NCI-H1092 treated with DMSO at 0.1 percent for 48 hours (cell line): ENCODE measurements around the gene TBRG4.

Source experiments
- DNase-seq: peaks from one replicate; lab custom pipeline; 2025; lab: John Stamatoyannopoulos, UW

Gene TBRG4

DNA sequence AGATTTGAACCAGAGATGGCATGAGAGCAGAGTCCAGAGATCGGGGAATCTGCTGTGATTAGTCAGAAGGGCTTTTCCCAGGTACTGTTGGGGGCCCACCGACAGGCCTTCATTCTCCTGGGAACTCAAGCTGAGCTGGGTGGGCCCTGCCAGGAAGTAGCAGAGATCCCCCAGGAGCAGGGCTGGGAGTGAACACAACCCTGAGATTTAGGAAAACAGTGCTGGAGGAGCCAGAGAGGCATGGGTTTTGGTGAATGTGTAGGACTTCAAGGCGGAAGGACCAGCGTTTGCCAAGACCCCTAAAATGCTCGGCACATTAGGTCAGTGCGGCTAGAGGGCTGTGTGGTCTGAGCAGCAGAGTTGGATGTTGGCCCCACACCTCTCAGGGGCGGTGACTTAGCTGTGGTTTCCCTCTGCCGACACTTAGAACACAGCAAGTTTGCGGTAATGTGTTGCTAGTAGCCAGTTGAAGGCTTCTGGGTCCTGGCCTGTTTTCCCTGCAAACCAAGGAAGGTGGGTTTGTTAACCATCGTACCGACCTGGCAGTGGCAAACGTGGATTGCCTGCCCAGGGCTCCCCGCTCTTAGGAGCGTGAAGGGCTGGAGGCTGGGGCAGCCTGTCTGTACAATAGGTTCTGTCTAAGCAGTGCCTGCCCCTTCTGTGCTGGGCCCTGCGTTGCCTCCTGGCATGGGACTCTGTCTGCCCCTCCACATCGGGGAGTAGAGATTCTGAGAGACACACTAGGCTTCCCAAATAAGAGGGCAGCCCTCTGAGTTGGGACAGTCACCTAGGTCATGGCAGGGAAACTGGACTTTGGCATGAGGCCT lies 36.8 kb downstream of the TBRG4 start:
- no peak for DNase-seq

DNA sequence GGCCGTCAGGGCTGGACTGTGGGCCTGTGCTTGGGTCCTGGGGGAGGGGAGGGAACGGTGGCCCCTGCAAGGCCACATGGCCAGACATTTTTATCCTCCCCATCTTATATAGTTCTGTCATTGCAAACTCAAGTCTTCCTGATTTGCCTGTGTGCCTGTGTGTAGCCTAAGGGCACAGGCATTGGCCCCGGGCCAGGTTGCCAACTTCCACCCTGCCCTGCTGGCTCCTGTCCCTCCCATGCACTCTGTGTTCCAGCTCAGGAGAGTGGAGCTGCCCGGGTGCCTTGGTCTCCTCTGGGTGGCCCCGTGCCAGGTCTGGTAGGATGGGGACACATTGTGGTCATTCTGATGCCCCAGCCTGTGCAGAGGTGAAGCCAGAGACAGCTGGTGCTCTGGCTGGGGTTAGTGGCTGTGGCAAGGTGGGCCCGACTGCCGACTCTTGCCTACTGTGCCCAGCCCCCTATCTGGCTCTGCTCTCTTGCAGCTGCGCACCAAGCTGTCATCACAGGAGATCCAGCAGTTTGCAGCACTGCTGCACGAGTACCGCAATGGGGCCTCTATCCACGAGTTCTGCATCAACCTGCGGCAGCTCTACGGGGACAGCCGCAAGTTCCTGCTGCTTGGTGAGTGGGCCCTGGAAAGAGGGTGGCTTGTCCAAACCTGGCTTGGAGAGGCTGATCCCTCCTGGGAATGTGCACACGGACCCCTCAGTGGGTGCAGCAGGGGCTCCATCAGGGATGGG lies 37.5 kb downstream of the TBRG4 start:
- no peak for DNase-seq

DNA sequence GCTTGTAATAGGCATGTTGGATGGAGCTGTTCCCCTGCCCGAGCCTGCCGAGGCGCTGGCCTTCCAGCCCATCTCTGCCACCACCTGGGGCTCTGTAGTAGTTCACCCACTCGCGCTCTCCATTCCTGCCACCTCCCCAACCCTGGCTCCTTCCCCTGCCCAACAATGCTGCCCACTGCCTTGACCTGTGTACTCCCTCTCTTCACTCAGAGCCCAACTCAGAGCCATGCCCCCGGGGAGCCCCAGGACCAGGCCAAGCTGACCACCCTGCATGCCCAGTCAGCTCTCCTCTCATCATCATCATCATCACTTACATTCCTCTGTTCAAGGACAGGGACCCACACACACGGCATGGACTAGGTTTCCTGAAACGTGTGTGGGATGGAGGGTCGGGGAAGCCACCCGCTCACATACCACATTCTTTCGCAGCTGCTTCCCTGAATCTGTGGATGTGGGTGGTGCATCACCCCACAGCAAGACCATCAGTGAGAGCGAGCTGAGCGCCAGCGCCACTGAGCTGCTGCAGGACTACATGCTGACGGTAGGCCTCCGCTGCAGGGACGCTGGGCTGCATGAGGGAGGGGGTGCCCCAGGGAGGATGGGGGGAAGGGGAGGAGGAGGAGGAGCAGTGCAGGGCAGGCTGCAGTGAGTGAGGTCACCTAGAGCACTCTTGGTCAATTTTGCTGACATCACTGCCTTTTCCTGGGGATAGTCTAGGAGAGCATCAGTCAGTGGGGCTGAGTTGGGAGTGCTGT lies 38.3 kb downstream of the TBRG4 start:
- no peak for DNase-seq

DNA sequence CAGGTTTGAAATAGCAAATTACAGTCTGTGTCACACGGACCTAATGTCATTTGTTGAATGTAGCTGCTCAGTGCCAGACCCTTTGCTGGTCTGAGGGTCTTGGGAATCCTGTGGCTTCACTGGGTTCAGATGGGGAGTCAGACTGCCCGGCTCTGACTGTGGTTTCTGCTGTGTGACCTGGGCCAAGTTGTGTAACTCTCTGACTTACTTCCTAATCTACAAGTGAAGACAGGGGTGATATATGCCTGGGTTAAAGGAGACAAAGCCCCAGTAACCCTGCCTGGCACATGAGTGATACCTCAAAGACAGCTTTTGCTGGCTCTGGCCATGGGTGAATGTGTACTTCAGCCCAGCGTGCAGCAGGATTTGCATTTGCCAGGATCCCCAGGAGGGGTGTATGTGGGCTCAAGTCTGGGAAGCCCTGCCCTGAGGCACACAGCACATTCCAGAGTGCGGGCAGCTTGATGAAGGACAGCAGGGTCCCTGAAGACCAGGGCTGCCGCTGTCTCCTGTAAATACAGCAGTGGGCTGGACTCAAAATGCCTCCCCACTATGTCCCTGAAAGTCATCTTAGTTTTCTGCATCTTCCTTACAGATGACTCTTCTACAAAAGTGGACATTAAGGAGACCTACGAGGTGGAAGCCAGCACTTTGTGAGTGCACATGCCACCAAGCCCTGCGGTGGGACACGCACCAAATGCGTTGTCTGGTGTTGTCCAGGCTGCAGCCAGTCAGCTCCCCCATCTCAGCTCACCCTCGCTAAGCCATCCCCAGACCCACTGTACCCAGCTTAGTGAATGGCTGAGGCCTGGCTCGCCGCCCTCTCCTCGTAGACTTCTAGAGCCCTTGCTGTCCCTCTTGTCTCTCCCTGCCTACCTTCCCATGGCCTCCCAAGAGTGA lies 39.1 kb downstream of the TBRG4 start:
- DNase-seq = no peak

DNA sequence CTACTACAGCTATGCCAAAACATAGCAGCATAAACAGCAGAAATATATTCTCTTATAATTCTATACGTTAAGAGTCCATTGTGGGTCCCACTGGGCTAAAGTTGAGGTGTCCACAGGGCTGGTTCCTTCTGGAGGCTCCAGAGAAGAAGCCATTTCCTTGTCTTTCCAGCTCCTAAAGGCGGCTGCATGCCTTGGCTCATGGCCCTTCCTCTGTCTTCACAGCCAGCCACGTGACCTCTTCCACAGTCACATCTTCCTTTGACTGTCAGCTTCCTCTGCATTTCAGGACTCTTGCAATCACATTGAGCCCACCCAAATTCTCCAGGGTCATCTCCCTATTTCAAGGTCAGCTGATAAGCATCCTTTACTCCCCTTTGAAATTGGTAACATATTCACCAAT lies 40.0 kb downstream of the TBRG4 start:
- no peak for DNase-seq

DNA sequence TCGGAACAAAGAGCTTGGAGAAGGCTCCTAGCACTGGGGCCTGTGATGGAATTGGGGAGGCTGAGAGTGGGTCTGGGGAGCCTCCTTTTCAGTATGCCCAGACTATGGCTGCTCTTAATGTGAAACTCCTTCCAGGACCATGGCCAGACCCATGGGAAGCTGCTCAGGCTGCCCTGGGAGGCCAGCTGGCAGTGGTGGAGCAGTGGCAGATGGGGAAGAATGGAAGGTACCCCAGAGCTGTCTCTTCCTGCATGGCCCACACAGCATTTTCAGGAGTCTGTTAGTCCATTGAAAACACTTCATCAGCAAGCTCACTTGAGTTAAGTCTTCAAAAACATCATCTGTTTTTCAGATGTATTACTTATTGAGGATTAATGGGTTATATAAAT lies 41.2 kb downstream of the TBRG4 start:
- no peak for DNase-seq

DNA sequence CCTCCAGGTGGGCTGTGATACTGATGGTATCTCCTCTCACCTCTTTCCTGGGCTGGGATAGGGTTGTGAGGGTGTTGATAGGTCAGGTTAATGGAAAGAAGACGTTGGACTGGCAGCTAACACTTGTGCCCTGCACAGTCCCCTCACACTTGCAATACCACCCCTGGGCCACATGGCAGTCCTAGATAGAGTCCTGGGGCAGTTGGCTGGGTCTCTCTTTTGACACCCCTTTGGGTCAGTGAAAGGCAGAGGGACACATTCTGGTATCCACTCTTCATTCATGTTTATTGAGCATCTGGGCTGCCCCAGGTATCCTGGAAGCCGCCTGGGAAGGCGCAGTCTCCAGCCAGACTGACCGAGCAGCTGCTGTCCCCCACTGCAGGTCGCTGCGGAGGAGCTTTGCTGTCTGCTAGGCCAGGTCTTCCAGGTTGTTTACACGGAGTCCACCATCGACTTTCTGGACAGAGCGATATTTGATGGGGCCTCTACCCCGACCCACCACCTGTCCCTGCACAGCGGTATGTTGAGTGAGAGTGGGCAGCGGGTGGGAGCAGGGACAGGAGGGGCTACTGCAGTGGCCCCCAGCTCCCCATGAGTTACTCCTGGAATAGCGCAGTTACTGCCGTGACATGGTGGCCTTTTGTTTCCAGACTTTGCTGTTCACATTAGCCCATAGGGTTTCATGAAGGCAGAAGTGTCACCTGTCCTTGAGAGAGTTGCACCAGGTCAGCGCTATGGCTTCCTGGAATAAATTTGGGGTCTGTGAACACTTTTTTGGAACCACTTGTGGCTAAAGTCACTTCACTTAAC lies 41.8 kb downstream of the TBRG4 start:
- no peak for DNase-seq

DNA sequence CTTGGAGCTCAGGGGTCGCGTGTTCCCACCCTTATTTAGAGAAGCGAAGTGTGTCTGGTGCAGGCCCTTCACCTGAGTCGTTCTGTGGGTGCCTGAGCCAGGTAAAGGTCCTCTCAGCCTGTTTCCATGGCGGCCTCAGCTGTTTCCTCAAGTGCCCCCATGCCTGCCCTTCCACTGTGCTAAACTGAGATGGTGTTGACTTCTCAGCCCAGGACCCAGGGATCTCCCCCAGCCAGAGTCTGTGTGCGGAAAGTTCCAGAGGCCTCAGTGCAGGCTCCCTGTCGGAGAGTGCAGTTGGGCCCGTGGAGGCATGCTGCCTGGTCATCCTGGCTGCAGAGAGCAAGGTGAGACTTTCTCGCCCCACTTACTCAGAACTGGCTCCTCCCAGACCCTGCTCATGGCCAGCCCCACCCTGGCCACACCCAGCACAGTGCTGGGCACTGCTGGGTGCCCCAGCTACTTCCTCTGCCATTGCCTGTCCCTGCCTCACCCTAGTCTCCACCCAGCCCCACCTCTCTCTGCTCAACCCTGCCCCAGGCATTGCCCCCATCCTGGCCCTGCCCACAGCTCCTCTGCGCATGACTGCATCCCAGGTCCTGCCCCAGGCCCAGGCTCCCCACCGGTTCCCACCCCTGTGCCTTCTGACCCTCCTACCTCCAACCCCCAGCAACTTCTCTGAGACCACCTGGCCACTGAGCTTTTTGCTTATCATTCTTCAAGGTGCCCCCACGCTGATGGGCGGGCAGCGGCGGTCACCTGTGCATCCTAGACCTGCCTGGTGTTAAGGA lies 43.1 kb downstream of the TBRG4 start:
- no peak for DNase-seq

DNA sequence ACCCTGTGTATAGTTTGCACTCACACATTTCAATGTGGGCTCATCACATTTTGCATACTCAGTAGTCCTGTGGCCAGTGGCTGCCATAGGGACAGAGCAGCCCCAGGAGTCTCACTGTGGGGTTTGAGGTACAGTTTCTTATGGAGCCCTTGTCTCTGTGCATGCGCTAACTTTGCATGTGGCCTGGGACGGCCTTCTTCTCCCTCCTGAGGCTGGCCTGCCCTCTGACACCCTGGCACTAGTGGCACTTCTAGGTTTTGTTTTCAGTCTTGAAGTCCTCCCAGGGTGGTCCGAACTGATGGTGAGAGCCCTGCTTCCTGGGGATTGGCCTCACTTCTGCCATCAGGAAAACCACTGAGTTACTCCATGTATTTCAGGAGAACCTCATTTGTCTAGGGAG lies 43.9 kb downstream of the TBRG4 start:
- DNase-seq = no peak

DNA sequence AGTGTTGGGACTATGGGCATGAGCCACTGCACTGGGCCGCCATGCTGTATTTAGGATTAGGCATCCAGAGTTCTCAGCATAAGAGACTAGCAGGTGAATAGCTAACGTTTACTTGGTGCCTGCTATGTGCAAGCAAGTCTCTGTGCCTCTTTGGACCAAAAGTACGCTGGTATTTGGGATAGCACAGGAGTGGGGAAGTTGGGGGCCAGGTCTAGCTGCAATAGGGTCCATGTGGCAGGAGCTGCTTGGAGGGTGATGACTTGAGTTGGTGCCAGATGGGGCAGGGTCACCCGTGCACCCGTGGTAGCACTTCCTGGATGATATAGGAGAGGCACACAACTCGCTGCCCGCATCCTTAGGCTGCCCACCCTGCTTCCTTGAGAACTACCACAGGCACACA lies 45.1 kb downstream of the TBRG4 start:
- DNase-seq = no peak

DNA sequence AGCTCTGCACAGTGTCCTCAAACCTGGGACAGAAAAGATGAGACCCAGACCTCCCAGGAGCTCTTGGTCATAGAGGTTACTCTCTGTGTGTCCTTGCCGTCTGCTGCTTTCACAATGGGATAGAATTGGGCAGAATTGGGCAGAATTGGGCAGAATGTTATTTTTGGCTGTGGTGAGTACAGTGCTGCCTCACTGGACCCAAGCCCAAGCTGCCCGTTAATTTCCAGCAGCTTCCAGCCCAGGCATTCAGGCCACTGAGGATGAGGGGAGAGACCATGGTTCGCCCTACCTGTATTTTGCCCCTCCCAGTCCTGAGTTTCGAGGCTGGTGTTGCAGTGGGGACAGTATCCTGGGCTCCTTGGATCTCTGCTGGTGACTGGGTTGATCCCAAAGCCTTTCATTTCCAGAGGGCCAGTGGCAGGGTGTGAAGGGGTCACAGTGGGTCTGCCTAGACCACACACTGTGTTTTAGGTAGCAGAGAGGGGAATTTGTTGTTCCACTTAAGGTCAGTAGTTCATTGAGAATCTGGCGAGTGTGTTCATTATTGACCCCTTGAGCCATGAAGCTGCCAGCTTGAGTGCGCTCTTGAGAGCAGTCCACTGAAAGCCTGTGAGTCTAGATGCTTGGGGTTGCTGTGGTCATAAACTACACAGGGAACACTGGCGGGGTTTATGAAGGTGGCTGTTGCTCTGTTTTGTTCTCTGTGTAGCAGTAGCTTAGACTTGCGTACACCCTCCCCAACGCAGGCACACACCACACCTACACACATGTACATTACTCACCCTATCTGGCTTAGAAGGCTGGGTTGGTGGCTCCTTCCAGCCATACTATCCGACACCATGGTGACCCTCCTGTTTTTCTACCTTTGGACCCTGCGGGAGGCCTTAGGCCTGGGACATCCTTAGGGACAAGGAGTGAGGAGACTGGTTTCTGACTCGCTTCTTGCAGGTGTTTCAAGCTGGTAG lies 46.2 kb downstream of the TBRG4 start:
- no peak for DNase-seq

DNA sequence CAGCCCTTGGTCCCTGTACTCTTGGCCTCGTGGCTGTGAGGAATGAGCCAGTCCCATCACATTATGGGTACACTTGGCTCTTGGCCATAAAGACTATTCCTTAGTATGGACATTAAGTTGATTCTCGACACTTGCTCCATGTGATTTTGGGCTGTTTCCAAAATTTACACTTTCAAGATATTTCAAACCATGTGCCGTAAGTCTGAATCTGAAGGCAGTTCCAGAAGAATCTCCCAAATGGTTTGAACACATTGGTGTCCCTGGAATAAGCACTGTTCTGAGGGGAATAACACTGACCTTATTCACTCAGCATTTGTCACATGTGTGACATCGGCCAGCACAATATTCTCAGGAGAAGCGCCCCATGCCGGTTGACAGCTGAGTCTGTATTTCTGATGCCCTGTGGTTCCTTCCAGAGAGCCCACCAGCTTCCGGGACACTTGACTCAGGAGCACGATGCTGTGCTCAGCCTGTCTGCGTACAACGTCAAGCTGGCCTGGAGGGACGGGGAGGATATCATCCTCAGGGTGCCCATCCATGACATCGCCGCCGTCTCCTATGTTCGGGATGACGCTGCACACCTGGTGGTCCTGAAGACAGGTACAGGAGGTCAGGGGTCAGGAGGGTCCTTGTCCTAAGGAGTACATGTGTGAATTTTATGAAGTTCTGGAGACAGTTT lies 47.3 kb downstream of the TBRG4 start:
- DNase-seq = no peak

DNA sequence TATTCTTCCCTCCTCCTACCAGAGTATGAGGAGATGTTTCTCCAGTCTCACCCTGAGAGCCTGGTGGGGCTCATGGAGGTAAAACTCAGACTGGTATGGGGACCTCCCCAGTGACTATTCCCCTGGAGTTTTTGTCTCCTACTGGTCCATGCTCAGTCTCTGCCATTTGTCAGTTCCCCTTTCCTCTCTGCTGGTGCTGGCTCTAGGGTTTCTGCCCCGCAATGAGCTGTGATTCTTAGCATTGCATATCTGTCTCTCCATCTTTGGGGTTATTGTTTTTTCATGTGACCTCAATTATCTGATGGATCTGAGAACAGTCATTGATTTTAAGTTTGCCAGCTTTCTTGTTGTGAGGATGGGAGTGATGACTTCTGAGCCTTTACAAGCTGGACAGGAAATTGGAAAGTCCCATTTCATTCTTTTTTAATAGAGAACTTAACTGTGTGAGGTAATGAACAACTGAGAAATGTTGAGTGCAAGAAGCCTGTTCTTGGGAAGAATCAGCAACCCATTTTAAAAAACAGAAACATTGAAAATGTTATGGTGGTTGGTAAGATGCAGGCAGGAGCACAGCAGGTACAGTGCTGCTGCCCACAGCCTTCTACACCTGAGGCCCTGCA lies 49.6 kb downstream of the TBRG4 start:
- DNase-seq = no peak

DNA sequence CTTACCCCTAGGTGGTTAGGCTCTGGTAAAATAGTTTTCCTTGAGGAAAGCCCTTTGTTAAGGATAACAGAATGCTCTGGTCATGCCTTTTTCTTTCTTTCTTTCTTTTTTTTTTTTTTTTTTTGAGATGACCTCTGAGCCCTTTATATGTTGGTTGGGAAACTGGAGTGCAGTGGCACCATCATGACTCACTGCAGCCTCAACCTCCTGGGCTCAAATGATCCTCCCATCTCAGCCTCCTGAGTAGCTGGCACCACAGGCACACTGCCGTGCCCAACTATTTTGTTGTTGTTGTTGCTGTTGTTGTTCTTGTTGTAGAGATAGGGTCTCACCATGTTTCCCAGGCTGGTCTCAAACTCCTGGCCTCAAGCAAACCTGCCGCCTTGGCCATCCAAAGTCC lies 50.1 kb downstream of the TBRG4 start:
- DNase-seq = no peak

DNA sequence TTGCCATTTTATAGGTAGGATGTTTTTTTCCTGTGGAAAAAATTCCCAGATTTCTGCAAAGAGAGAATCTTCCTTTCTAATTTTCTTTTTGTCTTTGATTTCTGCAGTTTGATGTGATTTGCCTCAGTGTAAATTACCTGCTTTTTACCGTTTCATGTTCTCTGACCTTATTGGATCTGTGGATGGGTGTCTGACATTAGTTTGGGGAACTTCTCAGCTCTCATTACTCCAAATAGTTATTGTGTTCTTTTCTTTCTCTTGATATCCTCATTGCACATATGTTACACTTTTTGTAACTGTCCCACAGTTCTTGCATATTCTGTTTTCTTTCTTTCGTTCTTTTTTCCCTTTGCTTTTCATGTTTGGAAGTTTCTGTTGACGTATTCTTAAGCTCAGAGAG lies 51.2 kb downstream of the TBRG4 start:
- DNase-seq = no peak

DNA sequence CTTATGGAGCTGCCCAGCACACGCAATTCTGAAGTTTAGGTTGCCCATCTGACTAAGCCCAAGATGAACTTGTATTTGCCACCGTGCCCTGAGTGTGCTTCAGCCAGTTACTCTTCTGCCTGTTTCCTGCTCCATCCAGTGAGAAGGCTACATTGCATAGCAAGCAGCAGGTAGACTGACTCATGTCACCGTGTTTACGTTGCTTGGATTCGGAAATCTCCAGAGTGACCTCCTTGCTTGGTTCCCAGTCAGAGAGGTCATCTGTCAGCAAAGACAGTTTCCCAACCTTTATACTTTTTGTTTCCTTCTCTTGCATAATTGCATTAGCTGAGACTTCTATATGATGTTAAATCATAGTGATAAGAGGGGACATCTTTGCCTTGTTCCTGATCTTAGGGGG lies 53.6 kb downstream of the TBRG4 start:
- DNase-seq = no peak

DNA sequence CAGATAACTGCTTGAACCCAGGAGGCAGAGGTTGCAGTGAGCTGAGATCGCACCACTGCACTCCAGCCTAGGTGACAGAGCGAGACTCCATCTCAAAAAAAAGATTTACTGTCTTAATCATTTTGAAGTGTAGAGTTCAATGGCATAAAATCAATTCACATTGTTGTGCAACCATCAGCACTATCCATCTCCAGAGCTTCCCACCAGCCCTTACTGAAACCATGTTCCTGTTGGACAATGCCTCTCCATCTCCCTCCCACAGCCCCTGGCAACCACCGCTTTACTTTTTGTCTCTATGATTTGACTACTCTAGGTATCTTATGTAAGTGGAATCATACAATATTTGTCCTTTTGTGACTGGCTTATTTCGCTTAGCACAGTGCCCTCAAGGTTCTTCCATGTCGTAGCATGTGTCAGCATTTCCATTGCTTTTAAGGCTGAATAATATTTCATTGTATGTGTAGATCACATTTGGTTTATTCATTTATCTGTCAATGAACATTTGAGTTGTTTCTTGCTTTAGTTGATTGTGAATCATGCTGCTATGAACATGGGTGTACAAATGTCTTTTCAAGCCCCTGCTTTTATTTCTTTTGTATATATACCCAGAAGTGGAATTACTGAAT lies 55.8 kb downstream of the TBRG4 start:
- no peak for DNase-seq
